Neuronal stem cell (in vitro differentiated cells): ENCODE results near the gene CD44.

Experiments
- DNase-seq: peaks from one replicate; pipeline ENCODE4 v3.0.0-alpha.2; 2013; ENCODE audit warnings: low spot score
- H2AFZ ChIP-seq: one replicate; pipeline ENCODE4 v1.6.1; 2013; ENCODE audit warnings: mild to moderate bottlenecking, low read length, inconsistent platforms
- H2AK5ac ChIP-seq: 2 replicates; pipeline ENCODE4 v1.6.1; 2013; ENCODE audit warnings: low read depth, mild to moderate bottlenecking, inconsistent platforms, low read length, moderate library complexity, mixed read lengths
- H2BK120ac ChIP-seq: 2 replicates; pipeline ENCODE4 v1.6.1; 2013; ENCODE audit warnings: low read depth, mild to moderate bottlenecking, inconsistent platforms, low read length, moderate library complexity, mixed read lengths
- H2BK12ac ChIP-seq: one replicate; pipeline ENCODE4 v1.6.1; 2013; ENCODE audit warnings: low read length, inconsistent platforms
- H2BK15ac ChIP-seq: 2 replicates; pipeline ENCODE4 v1.6.1; 2013; ENCODE audit warnings: mild to moderate bottlenecking, low read length, inconsistent platforms, mixed read lengths
- H2BK5ac ChIP-seq: one replicate; pipeline ENCODE4 v1.6.1; 2013; ENCODE audit warnings: inconsistent platforms, mild to moderate bottlenecking, low read length, moderate library complexity
- H3K14ac ChIP-seq: one replicate; pipeline ENCODE4 v1.6.1; 2013; ENCODE audit warnings: low read length, inconsistent platforms
- H3K18ac ChIP-seq: 2 replicates; pipeline ENCODE4 v1.6.1; 2013; ENCODE audit warnings: low read length, inconsistent platforms
- H3K23ac ChIP-seq: 2 replicates; pipeline ENCODE4 v1.6.1; 2013; ENCODE audit warnings: low read depth, mild to moderate bottlenecking, mixed read lengths, low read length, inconsistent platforms; ENCODE audit not compliant: poor library complexity
- H3K27ac ChIP-seq: replicated peaks from 3 replicates; pipeline ENCODE4 v1.5.1; 2013; ENCODE audit warnings: low read length, inconsistent platforms
- H3K27me3 ChIP-seq, 3 experiments: 2 replicates each; pipeline ENCODE4 v1.6.1; 2013; ENCODE audit warnings: low read length in 3 of 3, mild to moderate bottlenecking in 2 of 3, inconsistent platforms in 1 of 3, low read depth in 1 of 3, mixed read lengths in 1 of 3, moderate library complexity in 1 of 3; ENCODE audit not compliant: control insufficient read depth in 3 of 3, insufficient read depth in 3 of 3
- H3K36me3 ChIP-seq, 2 donors: replicated peaks in 1 of 2; 2 replicates each; pipeline ENCODE4 v1.6.1; 2013; ENCODE audit warnings: low read length in 2 of 2; ENCODE audit not compliant: control insufficient read depth in 2 of 2, insufficient read depth in 2 of 2
- H3K4ac ChIP-seq: 2 replicates; pipeline ENCODE4 v1.6.1; 2013; ENCODE audit warnings: inconsistent platforms, mild to moderate bottlenecking, low read length, moderate library complexity
- H3K4me1 ChIP-seq, 2 donors: 1 replicate in 1 of 2; 2 replicates in 1 of 2; pipeline ENCODE4 v1.6.1; 2013; ENCODE audit warnings: low read length in 2 of 2, low read depth in 1 of 2; ENCODE audit not compliant: control insufficient read depth in 2 of 2, insufficient read depth in 1 of 2
- H3K4me2 ChIP-seq: one replicate; pipeline ENCODE4 v1.6.1; 2013; ENCODE audit warnings: mild to moderate bottlenecking, low read length, inconsistent platforms; ENCODE audit not compliant: insufficient read depth, poor library complexity, severe bottlenecking
- H3K4me3 ChIP-seq, 2 donors: 2 replicates each; pipeline ENCODE4 v1.5.1; 2013; ENCODE audit warnings: low read length in 2 of 2, mild to moderate bottlenecking in 2 of 2, inconsistent platforms in 1 of 2, moderate library complexity in 1 of 2
- H3K79me1 ChIP-seq: one replicate; pipeline ENCODE4 v1.6.1; 2013; ENCODE audit warnings: low read depth, mild to moderate bottlenecking, inconsistent platforms, low read length, moderate library complexity
- H3K9ac ChIP-seq: one replicate; pipeline ENCODE4 v1.6.1; 2013; ENCODE audit warnings: mild to moderate bottlenecking, low read depth, low read length, inconsistent platforms; ENCODE audit not compliant: poor library complexity
- H3K9me3 ChIP-seq, 2 donors: replicated peaks in 1 of 2; 2 replicates each; pipeline versions ENCODE3 to v1.6.1; 2013; ENCODE audit warnings: low read length in 2 of 2, mild to moderate bottlenecking in 2 of 2, inconsistent platforms in 1 of 2, low read depth in 1 of 2, mixed read lengths in 1 of 2, moderate library complexity in 1 of 2; ENCODE audit not compliant: control insufficient read depth in 2 of 2, insufficient read depth in 1 of 2
- H4K8ac ChIP-seq: one replicate; pipeline ENCODE4 v1.6.1; 2013; ENCODE audit warnings: low read depth, mild to moderate bottlenecking, inconsistent platforms, low read length, moderate library complexity
- H4K91ac ChIP-seq: one replicate; pipeline ENCODE4 v1.6.1; 2013; ENCODE audit warnings: low read length, low read depth, mild to moderate bottlenecking, inconsistent platforms; ENCODE audit not compliant: poor library complexity
- WGBS, 2 donors: extraction: QIAGEN DNeasy Blood & Tissue Kit; methylation state at CpG; one replicate each; pipeline ENCODE4 v1.1.7; 2013; ENCODE audit warnings: missing lambda C conversion rate in 2 of 2, mixed read lengths in 1 of 2; ENCODE audit not compliant: insufficient read length in 2 of 2, insufficient replicate concordance in 1 of 2; ENCODE audit errors: extremely low coverage in 2 of 2; 5-methylcytosine and 5-hydroxymethylcytosine counted together

CD44 gene

DNA sequence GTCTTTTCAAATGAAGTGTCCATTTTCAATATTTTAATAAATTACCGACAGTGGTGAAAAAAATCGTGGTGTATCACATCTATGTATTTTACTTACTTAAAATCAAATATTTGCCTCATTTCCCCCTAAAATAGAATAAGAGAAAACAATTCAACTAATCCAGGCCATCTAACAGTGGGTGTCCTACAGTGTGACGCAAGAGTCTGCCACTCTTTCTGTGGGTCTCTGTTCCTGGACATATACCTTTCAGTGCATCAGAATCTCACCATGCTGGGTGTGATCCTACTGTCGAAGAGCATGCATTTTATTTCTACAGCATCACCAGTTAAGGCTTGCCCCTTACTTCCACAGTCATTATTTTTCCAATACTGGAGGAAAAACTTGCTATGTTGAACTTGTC lies 111.2 kb downstream of the CD44 start:
- peaks cover 0 to 5% of the 10 kb centered on the region in 2 donors for H3K9me3 ChIP-seq
- no peak overlapping the region for H3K14ac ChIP-seq
- H4K91ac ChIP-seq = no peak overlapping the region
- H3K36me3 ChIP-seq = no peaks in the 10 kb centered on the region
- no peaks in the 10 kb centered on the region for H3K4me1 ChIP-seq
- H2BK15ac ChIP-seq = no peak overlapping the region
- H3K4me3 ChIP-seq = no peak overlapping the region
- DNase-seq = no peak
- WGBS, 2 donors = no CpG with 5 or more reads among the region's 4 CpGs
- H3K4ac ChIP-seq = no peak overlapping the region
- H2BK12ac ChIP-seq = no peak overlapping the region
- H2BK120ac ChIP-seq = no peak overlapping the region
- H3K79me1 ChIP-seq = no peaks in the 10 kb centered on the region
- no peak overlapping the region for H3K4me2 ChIP-seq
- no peak overlapping the region for H2AK5ac ChIP-seq
- no peak overlapping the region for H3K23ac ChIP-seq
- H3K27ac ChIP-seq = no peak overlapping the region
- H3K27me3 ChIP-seq = no peaks in the 10 kb centered on the region
- H3K18ac ChIP-seq = no peak overlapping the region
- H2AFZ ChIP-seq = no peak overlapping the region
- no peak overlapping the region for H2BK5ac ChIP-seq
- H3K9ac ChIP-seq = no peak overlapping the region
- H4K8ac ChIP-seq = no peak overlapping the region

DNA sequence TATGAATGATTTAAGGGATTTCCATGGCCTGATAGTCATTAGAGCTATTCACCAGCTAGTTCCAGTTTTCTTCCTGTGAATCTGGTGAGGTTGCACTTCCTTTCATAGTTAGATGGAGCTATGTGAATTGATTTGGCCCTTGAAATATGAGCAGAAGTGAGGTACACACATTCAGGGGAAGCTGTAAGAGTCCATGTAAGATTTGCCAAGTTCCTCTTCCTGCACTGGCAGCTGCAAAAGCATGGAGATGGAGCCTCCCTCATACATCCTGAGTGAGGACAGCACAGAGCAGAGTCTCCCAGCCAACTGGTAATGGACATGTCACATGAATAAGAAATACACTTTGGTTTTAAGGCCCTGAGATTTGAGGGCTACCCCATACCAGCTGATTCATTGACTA lies 111.7 kb downstream of the CD44 start:
- no peak overlapping the region for H2BK15ac ChIP-seq
- H2AFZ ChIP-seq = no peak overlapping the region
- H3K23ac ChIP-seq = no peak overlapping the region
- H3K4ac ChIP-seq = no peak overlapping the region
- H2BK12ac ChIP-seq = no peak overlapping the region
- H3K18ac ChIP-seq = no peak overlapping the region
- no peak overlapping the region for H4K8ac ChIP-seq
- no peak overlapping the region for H3K9ac ChIP-seq
- H3K4me1 ChIP-seq = no peaks in the 10 kb centered on the region
- no peaks in the 10 kb centered on the region for H3K79me1 ChIP-seq
- peaks cover 0 to 5% of the 10 kb centered on the region in 2 donors for H3K9me3 ChIP-seq
- no peak overlapping the region for H3K4me2 ChIP-seq
- no peak overlapping the region for H2BK120ac ChIP-seq
- DNase-seq = no peak
- H3K4me3 ChIP-seq = no peak overlapping the region
- H4K91ac ChIP-seq = no peak overlapping the region
- no peaks in the 10 kb centered on the region for H3K27me3 ChIP-seq
- H3K14ac ChIP-seq = no peak overlapping the region
- H2BK5ac ChIP-seq = no peak overlapping the region
- no peaks in the 10 kb centered on the region for H3K36me3 ChIP-seq
- no peak overlapping the region for H3K27ac ChIP-seq
- H2AK5ac ChIP-seq = no peak overlapping the region

DNA sequence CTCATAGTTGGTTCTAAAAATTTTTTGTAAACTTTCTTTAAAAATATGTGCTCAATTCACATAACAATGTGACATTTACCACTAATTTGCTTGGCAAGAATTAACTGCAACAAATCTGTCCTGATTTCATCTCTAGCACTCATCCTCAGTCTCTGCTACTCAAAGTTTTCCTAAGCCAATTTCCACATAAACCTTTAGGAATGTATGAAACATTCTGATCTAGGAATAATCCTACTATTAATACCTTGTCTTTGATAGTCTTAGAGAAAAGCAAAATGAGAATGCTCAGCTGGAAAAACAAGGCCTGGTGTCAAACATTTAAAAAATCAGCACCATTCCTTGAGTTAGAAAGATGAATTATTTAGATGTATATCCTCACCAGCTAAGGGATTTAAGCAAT lies 114.3 kb downstream of the CD44 start:
- no peaks in the 10 kb centered on the region for H3K27me3 ChIP-seq
- H2BK15ac ChIP-seq = no peak overlapping the region
- no peak overlapping the region for H4K8ac ChIP-seq
- H2AFZ ChIP-seq = no peak overlapping the region
- no peak overlapping the region for H4K91ac ChIP-seq
- no peak overlapping the region for H3K18ac ChIP-seq
- no peak overlapping the region for H3K14ac ChIP-seq
- peaks cover 0 to 5% of the 10 kb centered on the region in 2 donors for H3K9me3 ChIP-seq
- no peak overlapping the region for H3K9ac ChIP-seq
- no peak overlapping the region for H3K23ac ChIP-seq
- H3K4me1 ChIP-seq = no peaks in the 10 kb centered on the region
- no peak overlapping the region for H3K4me2 ChIP-seq
- H3K4ac ChIP-seq = no peak overlapping the region
- no peak overlapping the region for H2BK5ac ChIP-seq
- H2AK5ac ChIP-seq = no peak overlapping the region
- no peak overlapping the region for H3K27ac ChIP-seq
- DNase-seq = no peak
- no peak overlapping the region for H2BK120ac ChIP-seq
- H3K79me1 ChIP-seq = no peaks in the 10 kb centered on the region
- no peak overlapping the region for H3K4me3 ChIP-seq
- no peak overlapping the region for H2BK12ac ChIP-seq
- no peaks in the 10 kb centered on the region for H3K36me3 ChIP-seq

DNA sequence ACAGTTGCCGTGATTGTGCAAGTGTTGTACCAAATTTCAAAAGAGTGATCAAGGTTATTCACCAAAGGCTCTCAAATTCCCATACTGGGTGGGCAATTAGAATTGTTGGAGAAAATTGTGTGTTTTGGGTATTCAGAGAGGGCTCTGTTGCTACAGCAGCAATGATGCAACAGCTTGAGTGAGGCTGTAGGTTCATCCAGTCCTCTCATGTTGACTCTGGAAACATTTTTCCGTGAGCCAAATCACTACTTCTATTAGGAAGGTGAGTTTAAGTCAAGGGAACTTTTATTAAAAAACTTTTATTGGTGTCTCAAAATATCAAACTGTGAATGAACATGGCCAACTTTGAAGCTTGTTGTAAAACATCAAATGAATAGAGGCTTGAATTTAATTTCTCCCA lies 116.5 kb downstream of the CD44 start:
- Histone ChIP-seq H4K8ac (no peak overlapping the region), H3K4me1 (no peaks in the 10 kb centered on the region), H3K36me3 (no peaks in the 10 kb centered on the region), H3K9me3 (no peaks in the 10 kb centered on the region), H2BK5ac (no peak overlapping the region), H3K27ac (no peak overlapping the region), H3K23ac (no peak overlapping the region), H4K91ac (no peak overlapping the region), H3K14ac (no peak overlapping the region), H2BK120ac (no peak overlapping the region), H2BK12ac (no peak overlapping the region), H2AK5ac (no peak overlapping the region), H3K27me3 (no peaks in the 10 kb centered on the region), H3K79me1 (no peaks in the 10 kb centered on the region), H3K4ac (no peak overlapping the region), H2BK15ac (no peak overlapping the region), H3K9ac (no peak overlapping the region), H3K4me3 (no peak overlapping the region), H3K4me2 (no peak overlapping the region), H3K18ac (no peak overlapping the region), H2AFZ (no peak overlapping the region)
- no peak for DNase-seq
- no CpG with 5 or more reads among the region's 2 CpGs for WGBS, 2 donors
